NCI-H2171 (cell line): ENCODE results near the gene SCN5A.
A peak's percentile ranks its signal among the peaks of the same experiment; 100 is the strongest.

ENCODE experiments used
- DNase-seq: peaks from one replicate; lab custom pipeline; 2025; lab: John Stamatoyannopoulos, UW

Gene SCN5A

DNA sequence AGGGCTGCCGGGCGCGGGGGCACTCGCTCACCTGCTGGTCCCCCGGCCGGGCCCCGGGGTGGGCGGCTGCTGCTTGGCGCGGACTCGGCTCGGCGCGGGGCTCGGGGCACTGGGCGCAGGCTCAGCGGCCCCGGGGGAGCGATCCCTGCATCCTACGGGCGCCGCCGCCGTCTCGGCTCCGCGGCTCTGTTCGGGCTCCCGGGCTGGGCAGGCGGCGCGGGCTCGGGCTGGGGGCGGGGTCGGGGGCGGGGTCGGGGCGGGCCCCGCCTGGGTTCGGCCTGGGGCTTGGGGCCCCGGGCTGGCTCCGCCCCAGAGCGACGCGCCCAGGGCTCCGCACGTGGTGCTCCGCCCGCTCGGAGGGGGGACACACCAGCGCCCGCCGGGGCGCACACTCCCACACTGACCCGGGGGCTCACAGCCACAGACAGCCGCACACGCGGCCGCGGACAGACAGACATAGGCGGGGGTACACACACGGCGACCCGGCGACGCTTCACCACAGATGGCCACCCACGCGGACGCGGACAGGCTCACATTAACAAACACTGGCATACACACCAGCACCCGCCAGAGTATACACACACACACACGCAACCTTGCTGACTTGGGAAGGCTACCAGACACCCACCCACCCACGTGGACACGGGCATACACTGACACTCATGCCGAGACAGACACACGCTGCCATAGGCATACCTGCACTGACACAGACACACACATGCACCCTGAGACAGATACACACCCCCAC is at the start of gene SCN5A:
SCN5A (minus strand) TSS at position 188 of the 748 bp plus-strand sequence. CDS start 16,380 bp downstream, outside the sequence.
- peak; percentile 7 for DNase-seq

DNA sequence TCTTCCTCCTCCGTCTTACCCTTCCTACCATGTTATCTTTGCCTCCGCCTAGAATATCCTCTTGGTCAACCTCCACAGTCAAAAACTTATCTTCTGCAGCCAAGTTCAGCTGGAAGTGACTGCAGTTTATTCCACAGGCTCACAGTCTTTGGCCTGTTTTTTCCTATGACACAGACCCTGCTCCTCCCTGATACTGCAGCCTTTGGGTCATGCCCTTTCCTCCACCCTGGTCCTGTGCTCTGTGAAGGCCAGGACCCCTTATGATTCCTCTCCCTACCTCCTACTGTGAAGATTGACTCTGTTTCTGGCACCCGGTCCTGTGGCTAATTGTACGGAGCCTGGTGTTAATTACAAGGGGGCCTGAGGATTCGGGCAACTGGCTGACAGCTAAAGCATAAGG is 49.3 kb upstream of the SCN5A start:
- DNase-seq, result no peak

GRCh38 chr3:38698061-38698460 is 48.6 kb upstream of the SCN5A start:
- no peak for DNase-seq

GRCh38 chr3:38696034-38696433 is 46.5 kb upstream of the SCN5A start:
- no peak for DNase-seq

DNA sequence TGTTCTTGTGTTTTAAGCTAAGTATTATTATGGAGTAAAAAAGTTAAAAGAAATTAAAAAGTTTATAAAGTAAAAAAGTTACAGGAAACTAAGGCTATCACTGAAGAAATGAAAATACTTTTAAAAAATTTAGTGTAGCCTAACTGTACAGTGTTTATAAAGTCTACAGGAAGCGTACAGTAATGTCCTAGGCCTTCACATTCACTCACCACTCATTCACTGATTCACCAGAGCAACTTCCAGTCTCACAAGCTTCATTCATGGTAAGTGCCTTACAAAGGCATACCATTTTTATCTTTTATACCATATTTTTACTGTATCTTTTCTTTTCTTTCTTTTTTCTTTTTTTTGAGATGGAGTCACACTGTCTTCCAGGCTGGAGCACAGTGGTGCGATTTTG is 40.7 kb upstream of the SCN5A start:
- DNase-seq, result no peak

DNA sequence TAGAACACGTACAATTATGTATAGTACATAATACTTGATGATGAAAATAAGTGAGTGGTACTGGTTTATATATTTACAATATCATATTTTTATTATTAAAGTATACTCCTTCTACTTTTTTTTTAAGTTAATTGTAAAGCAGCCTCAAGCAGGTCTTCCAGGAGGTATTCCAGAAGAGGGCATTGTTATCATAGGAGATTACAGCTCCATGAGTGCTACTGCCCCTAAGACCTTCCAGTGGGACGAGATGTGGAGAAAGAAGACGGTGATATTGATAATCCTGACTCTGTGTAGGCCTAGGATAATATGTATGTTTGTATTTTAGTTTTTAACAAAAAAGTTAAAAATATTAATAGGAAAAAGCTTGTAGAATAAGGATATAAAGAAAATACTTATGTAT is 40.3 kb upstream of the SCN5A start:
- DNase-seq, result no peak

DNA sequence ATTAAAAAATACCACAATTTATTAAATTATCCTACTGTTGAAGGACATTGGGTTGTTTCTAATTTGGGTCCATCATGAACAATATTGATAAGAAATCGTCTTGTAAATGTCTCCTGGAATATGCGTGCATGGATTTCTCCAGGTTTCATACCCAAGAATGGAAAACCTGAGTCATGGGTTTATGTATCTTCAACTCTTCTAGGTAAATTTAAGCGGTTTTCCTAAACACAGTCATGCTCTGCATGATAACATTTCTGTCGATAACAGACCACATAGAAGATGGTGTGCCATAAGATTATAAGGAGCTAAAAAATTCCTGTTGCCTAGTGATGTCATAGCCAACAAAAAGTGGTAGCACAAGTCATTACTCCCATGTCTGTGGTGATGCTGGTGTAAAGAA is 39.9 kb upstream of the SCN5A start:
- no peak for DNase-seq

- no peak for DNase-seq
Measured at GRCh38 chr3:38687321-38687720, 37.8 kb upstream of the SCN5A start.

DNA sequence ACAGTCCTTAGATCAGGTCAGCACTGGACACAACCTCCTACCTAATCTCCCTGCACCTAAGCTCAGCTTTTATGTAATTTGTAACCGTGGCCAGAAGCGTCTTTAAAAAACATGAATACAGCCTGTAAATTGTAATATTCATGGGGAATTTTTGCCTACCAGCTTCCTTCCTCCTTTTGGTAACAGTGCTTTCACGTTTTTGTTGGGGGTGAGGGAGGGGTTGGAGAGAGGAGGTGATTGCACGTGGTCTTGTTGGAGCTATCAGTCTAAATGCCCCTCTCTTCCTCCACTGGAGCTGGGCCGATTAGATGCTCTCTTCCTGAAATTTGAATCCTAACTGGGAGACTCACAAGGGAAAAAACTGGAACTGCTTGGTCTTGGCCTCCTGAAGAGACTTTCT is 35.1 kb upstream of the SCN5A start:
- DNase-seq, result no peak

GRCh38 chr3:38669668-38670067 is 20.2 kb upstream of the SCN5A start:
- DNase-seq, result no peak

- DNase-seq, result peak; percentile 24
Measured at GRCh38 chr3:38662544-38662943, 13.1 kb upstream of the SCN5A start.

GRCh38 chr3:38658841-38659240 is 9.4 kb upstream of the SCN5A start:
- DNase-seq, result no peak

DNA sequence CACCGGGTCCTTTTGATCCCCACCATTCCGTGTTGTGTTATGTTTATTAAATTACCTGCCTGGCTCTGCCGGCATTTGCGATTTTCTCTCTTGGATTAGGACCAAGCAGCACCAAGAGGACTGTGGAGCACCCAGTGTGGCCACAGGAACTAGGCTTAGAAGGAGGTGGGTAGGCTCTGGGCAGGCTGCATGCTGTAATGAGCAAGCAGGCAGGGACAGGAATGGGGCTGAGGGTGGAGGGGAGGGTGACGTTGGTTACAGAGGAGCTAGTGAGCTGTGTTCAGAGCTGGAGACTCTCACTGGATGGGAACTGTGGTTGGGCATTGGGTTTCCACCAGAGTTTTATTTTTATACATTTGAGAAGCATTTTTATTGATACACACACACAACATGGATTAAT is 7.9 kb upstream of the SCN5A start:
- no peak for DNase-seq

- peak; percentile 14 for DNase-seq
Measured at GRCh38 chr3:38655708-38656300, 6.3 kb upstream of the SCN5A start.

- no peak for DNase-seq
Measured at GRCh38 chr3:38653685-38654537, 4.4 kb upstream of the SCN5A start.

DNA sequence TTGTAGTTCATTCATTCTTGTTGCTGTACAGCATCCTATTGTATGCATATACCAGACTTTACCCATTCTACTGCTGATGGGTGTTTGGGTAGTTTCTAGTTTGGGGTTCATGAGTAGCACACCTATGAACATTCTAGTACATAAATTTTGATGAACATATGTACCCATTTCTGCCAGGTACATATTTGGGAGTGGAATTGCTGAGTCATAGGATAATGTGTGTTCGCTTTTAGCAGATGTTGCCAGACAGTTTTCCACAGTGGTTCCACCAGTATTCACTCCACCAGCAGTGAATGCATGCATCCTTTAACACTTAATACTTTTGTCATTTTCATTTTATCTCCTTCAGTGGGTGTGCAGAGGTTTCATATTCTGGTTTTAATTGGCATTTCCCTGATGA is 3.4 kb upstream of the SCN5A start:
- DNase-seq, result no peak

- DNase-seq, result peak; percentile 24
Measured at GRCh38 chr3:38651153-38651789, 1.8 kb upstream of the SCN5A start.

DNA sequence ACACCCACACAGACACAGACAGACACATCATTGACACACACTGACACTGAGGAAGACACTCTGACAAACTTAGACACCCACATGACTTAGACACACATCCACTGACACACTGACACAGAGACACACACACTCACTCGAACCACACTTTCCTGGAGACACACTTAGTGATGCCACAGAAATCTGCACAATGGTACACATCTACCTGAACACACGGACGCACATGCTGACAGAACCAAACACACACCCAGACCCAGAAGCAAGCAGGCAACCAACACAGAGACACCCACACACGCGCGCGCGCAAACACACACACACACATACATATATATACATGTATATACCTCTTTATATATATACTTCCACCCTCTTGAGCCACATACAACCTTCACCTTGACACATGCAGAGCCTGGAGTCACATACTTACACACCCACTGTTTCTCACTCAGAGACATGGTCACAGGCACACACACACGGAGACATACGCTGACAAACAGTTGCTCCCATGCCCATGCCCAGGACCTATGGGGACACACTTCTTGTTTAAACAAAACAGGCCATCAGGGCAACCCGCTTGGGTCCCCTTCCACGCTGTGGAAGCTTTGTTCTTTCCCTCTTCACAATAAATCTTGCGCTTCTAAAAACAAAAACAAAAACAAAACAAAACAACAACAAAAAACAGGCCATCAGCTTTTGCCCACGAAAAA is 913 bp upstream of the SCN5A start:
- no peak for DNase-seq

GRCh38 chr3:38648659-38649499 is 608 bp downstream of the SCN5A start:
- DNase-seq, result no peak

DNA sequence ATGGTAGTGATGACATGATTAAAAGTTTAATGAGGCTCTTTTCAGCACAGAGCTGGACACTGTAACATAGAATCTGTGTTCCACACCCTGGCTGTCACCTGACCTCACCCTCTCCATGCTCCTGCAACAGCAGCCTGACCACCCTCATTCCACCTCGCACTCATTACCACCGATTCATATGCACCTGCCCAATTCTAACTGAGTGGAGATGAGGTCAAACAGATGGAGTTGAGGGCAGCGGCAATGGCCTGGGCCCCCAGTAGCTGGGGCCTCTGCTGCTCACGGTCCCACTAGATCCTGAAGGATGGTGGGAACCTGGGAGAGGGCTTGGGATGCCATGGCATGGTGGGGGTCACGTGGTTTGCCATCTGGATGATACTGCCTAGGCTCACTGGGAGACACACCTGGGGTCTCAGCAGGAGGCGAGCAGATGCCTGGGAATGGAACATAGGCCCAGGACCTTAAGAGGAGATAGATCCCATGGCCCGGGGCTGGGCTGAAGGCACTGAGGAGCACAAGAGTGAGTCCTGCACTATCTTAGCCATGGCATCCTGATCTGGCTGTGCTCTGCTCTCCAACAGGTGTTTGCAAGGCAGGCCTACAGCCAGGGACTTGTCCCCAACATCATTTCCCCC is 1.3 kb downstream of the SCN5A start:
- DNase-seq, result no peak
